Fibroblast of skin of right biceps (primary cell): ENCODE results near the gene TOX4.

ENCODE experiments used
- DNase-seq: peaks from one replicate; pipeline ENCODE4 v3.0.0-alpha.2; 2013

Gene TOX4

GRCh38 chr14:21503376-21503775 lies 26.4 kb downstream of the TOX4 start:
- no peak for DNase-seq

GRCh38 chr14:21505012-21505553 lies 28.1 kb downstream of the TOX4 start:
- DNase-seq = no peak

GRCh38 chr14:21506557-21506956 lies 29.6 kb downstream of the TOX4 start:
- DNase-seq = no peak

- no peak for DNase-seq
Observed at GRCh38 chr14:21509432-21510143, 32.6 kb downstream of the TOX4 start.

- peak; percentile 99 for DNase-seq
Observed at GRCh38 chr14:21510735-21511657, 34.0 kb downstream of the TOX4 start, which contains the start of gene METTL3. Gene METTL3, minus strand, starts transcription at chr14:21511340. Its CDS starts 117 bp downstream, at chr14:21511223.

GRCh38 chr14:21514341-21514740 lies 37.3 kb downstream of the TOX4 start:
- no peak for DNase-seq

GRCh38 chr14:21518725-21519124 lies 41.7 kb downstream of the TOX4 start:
- no peak for DNase-seq

GRCh38 chr14:21520767-21521166 lies 43.8 kb downstream of the TOX4 start:
- no peak for DNase-seq

GRCh38 chr14:21521501-21521900 lies 44.5 kb downstream of the TOX4 start:
- DNase-seq = peak; percentile 74

GRCh38 chr14:21523203-21523602 lies 46.2 kb downstream of the TOX4 start:
- no peak for DNase-seq

GRCh38 chr14:21524575-21525490 lies 47.8 kb downstream of the TOX4 start:
- DNase-seq = no peak

- DNase-seq = peak; percentile 36
Observed at GRCh38 chr14:21525571-21525961, 48.6 kb downstream of the TOX4 start.

GRCh38 chr14:21525962-21526671 lies 49.1 kb downstream of the TOX4 start, which contains the start of gene SALL2:
Gene SALL2, minus strand, starts transcription at chr14:21526346. Its CDS starts 219 bp downstream, at chr14:21526127.
- DNase-seq = peak; percentile 72

- DNase-seq = no peak
Observed at GRCh38 chr14:21526672-21527317, 49.8 kb downstream of the TOX4 start.

GRCh38 chr14:21527318-21527679 lies 50.3 kb downstream of the TOX4 start:
- no peak for DNase-seq

GRCh38 chr14:21528381-21529348 lies 51.7 kb downstream of the TOX4 start:
- no peak for DNase-seq

GRCh38 chr14:21529515-21529914 lies 52.5 kb downstream of the TOX4 start:
- DNase-seq = no peak

GRCh38 chr14:21533294-21533693 lies 56.3 kb downstream of the TOX4 start:
- DNase-seq = no peak

- DNase-seq = no peak
Observed at GRCh38 chr14:21534576-21534975, 57.6 kb downstream of the TOX4 start.
